Left lung (tissue), 10 donors: ENCODE data around the gene ABHD17B. TPM values are rescaled to one million over a fixed set of nuclear protein-coding genes. Genes with fewer than 3 reads are reported as not detected.
A peak's percentile ranks its signal among the peaks of the same experiment; 100 is the strongest.

Experiments
- ATAC-seq: fragments of 200-7000 bp; cut with Tn5 transposase; one replicate; pipeline ENCODE4 v1.9.1; 2020; ENCODE audit warnings: moderate library complexity
- DNase-seq, 4 donors: peaks; one replicate each; pipeline ENCODE4 v3.0.0-alpha.2; 2013 to 2020
- H3K27ac ChIP-seq, 2 donors: fragments of 200-600 bp; sonication (generic) in 1 of 2; one replicate each; pipeline versions ENCODE4 v1.5.0 to v1.8.0; 2020 to 2021
- H3K27me3 ChIP-seq, 2 donors: fragments of 200-600 bp; sonication (generic) in 1 of 2; one replicate each; pipeline versions ENCODE4 v1.5.0 to v1.8.0; 2020 to 2021
- H3K36me3 ChIP-seq, 2 donors: fragments of 200-600 bp; sonication (generic) in 1 of 2; one replicate each; pipeline versions ENCODE4 v1.5.0 to v1.8.0; 2020 to 2021
- H3K4me1 ChIP-seq, 2 donors: fragments of 200-600 bp; one replicate each; pipeline ENCODE4 v1.8.0; 2021
- H3K4me3 ChIP-seq, 2 donors: fragments of 200-600 bp; sonication (generic) in 1 of 2; one replicate each; pipeline versions ENCODE4 v1.5.0 to v1.8.0; 2020 to 2021; ENCODE audit warnings: mild to moderate bottlenecking in 1 of 2
- H3K9me3 ChIP-seq, 2 donors: fragments of 200-600 bp; sonication (generic) in 1 of 2; one replicate each; pipeline versions ENCODE4 v1.5.0 to v1.8.0; 2020 to 2021
- intact Hi-C, 2 donors: fragments of 100-400 bp; cut with DNase I; formaldehyde crosslinking; loops; one replicate each; pipeline versions ENCODE4 v1.11.2 to v1.14.2; 2022
- polyA plus RNA-seq, 6 donors: library from polyadenylated mRNA; unstranded; fragments of 120-200 nt; gene quantifications; one replicate each; pipeline ENCODE4 v1.2.1, GENCODE V29; 2013; ENCODE audit not compliant: insufficient read length in 6 of 6
- total RNA-seq, 2 donors: library from RNA; stranded (reverse); fragmentation: NEBNext Ultra II Directional; extraction: Animal tissue kit (Norgen Biotek cat#: 25700); gene quantifications; one replicate each; pipeline ENCODE4 v1.2.1, GENCODE V29; 2021
- TF ChIP-seq, protein P1 (sequence below), 2 donors: fragments of 200-600 bp; sonication (generic) in 1 of 2; IDR thresholded peaks; one replicate each; pipeline versions ENCODE4 v1.5.0 to v1.8.0; 2021; ENCODE audit warnings: antibody characterized with exemption in 2 of 2
- donor health status: DM: no; HTN: yes; CAD: no.
- donor health status: DM: no; HTN: no; CAD: no.

Gene ABHD17B
- total and polyA plus RNA-seq, 8 donors, result 13.6 to 27.5 (median 25.8) TPM

DNA sequence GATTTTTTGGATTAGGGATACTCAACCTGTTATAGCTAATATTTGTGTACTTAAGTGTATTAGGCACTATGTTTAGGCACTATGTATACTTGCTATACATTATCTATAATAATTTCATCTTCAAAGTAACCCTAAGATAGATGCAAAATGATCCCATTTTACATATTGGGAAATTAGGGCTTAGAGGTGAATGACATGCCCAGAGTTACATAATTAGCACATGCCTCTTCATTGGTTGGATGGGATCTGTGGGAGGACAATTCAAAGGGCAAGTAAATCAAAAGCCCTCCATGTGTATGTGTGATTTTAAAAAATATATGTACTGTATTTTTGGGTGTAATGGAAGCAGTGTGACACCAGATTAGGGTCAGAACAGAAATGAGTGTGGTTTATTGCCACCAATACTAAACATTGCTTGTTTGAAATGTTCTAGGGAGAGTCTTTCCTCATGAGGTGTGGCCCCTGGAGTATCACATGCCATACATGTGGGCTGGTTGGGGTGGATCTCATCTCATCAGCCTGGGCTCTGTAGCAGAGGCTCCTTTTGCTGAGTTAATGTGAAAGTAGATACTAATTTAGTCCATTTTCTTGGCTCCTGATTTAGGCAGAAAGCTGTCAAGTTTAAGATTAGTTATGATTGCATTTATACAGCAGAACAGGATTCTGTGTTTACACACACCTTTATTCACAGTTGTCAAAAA is 6.0 kb upstream of the ABHD17B start:
- ATAC-seq (no peak), DNase-seq (no peak)
- no peak overlapping the region for H3K27ac ChIP-seq
- no peaks in the 10 kb centered on the region for H3K9me3 ChIP-seq
- no peaks in the 10 kb centered on the region for H3K36me3 ChIP-seq
- H3K4me1 ChIP-seq, result peaks cover 7 to 21% of the 10 kb centered on the region in 2 donors
- TF ChIP-seq, protein P1, sequence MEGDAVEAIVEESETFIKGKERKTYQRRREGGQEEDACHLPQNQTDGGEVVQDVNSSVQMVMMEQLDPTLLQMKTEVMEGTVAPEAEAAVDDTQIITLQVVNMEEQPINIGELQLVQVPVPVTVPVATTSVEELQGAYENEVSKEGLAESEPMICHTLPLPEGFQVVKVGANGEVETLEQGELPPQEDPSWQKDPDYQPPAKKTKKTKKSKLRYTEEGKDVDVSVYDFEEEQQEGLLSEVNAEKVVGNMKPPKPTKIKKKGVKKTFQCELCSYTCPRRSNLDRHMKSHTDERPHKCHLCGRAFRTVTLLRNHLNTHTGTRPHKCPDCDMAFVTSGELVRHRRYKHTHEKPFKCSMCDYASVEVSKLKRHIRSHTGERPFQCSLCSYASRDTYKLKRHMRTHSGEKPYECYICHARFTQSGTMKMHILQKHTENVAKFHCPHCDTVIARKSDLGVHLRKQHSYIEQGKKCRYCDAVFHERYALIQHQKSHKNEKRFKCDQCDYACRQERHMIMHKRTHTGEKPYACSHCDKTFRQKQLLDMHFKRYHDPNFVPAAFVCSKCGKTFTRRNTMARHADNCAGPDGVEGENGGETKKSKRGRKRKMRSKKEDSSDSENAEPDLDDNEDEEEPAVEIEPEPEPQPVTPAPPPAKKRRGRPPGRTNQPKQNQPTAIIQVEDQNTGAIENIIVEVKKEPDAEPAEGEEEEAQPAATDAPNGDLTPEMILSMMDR (IDR thresholded peaks at IDR 0.05), result no peak
- no peak overlapping the region for H3K4me3 ChIP-seq
- intact Hi-C loops, result loop anchor here in 1 of 2 donors (10.0 kb wide), 1 partner anchor 62 kb away; no protein-coding TSS in a partner anchor
- no peaks in the 10 kb centered on the region for H3K27me3 ChIP-seq

DNA sequence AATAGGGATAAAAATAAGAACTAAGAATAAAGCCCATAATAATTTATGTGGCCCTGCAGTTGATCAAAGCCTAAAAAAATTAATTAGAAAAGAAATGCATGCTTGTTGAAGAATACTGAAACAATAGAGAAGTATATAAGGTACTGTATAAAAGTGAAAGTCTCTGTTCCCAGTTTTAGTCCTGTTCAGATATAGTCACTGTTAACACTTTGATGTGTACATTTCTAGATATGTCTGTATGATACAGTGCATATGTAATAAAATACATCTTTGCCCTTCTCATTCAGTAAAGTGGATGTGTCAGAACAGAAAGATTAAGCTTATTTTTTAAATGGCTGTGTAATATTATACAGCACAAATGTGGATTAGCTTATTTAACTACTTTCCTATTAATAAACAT is 4.5 kb upstream of the ABHD17B start:
- Histone ChIP-seq H3K4me1 (peaks cover 8 to 23% of the 10 kb centered on the region in 2 donors), H3K36me3 (no peaks in the 10 kb centered on the region), H3K9me3 (no peaks in the 10 kb centered on the region), H3K27me3 (no peaks in the 10 kb centered on the region), H3K4me3 (no peak overlapping the region), H3K27ac (no peak overlapping the region)
- ATAC-seq, result no peak
- TF ChIP-seq, protein P1 (IDR thresholded peaks at IDR 0.05), result no peak
- no peak for DNase-seq
- intact Hi-C loops, result loop anchor here in 1 of 2 donors (10.0 kb wide), 1 partner anchor 61 kb away; no protein-coding TSS in a partner anchor

DNA sequence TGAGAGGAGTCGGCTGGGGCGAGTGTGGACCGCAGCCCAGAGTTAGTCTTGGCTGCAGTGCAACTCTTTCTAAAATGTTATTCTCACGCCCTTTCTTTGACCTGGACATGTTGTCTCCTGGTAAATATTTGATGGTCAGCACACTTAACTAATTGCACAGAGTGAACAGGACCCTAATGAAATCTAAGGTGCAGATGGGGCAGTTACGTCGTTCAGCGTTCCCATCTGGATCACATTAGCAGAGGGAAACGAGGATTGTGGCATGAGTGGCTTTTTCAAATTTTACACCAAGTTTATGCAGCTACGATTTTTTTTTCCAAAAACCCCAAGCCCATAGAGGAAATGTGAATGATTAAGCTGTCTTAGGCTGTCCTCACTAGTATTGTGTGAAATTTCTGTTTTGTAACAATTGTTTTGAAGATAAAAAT is 929 bp upstream of the ABHD17B start:
- intact Hi-C loops, result loop anchor here in 1 of 2 donors (10.0 kb wide), 1 partner anchor 57 kb away; no protein-coding TSS in a partner anchor
- H3K4me1 ChIP-seq, result peaks cover 18 to 41% of the 10 kb centered on the region in 2 donors
- ATAC-seq, result no peak

DNA sequence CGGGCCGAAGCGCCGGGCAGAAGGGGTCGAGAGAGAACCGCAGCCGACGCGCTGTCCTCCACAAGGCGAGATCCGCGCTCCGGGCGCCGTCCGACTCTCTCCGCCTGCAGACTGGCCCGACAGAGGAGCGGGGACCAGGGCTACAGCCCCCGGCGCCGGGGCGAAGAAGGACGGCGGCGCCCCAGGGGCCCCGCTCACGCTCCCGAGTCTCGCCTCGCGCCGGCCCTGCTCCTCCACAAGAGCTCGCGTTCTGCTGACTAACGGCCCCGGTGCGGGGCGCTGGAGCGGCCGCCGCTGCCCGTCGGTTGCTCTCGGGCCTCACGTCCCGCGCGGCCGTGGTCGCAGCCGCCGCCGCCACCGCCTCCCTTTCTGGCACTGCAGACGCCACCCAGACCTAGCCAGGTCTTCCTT is 338 bp downstream of the ABHD17B start:
- TF ChIP-seq, protein P1 (IDR thresholded peaks at IDR 0.05), result no peak
- Histone ChIP-seq H3K4me3 (peak overlapping the region; percentile 98 to 99), H3K9me3 (no peaks in the 10 kb centered on the region), H3K27me3 (no peaks in the 10 kb centered on the region), H3K4me1 (peaks cover 18 to 41% of the 10 kb centered on the region in 2 donors), H3K36me3 (no peaks in the 10 kb centered on the region), H3K27ac (peak overlapping the region; percentile 96 to 97)
- peak; percentile 19 for ATAC-seq
- peak in 1 of 4 donors; percentile 91 for DNase-seq
- intact Hi-C loops, result loop anchor here in 1 of 2 donors (10.0 kb wide), 1 partner anchor 56 kb away; no protein-coding TSS in a partner anchor

More for the DNA sequence above, 929 bp upstream of the ABHD17B start:
- peak in 2 of 4 donors; percentile 53 to 57 for DNase-seq
- Histone ChIP-seq H3K9me3 (no peaks in the 10 kb centered on the region), H3K27ac (peak overlapping the region; percentile 96 to 97), H3K27me3 (no peaks in the 10 kb centered on the region), H3K4me3 (peak overlapping the region; percentile 98 to 99), H3K36me3 (no peaks in the 10 kb centered on the region)
- TF ChIP-seq, protein P1 (IDR thresholded peaks at IDR 0.05), result no peak
